Thyroid gland (tissue), 4 donors: ENCODE measurements around the gene RIMS3. TPM values are rescaled to one million over a fixed set of nuclear protein-coding genes. Genes with fewer than 3 reads are reported as not detected.

Source experiments
- DNase-seq, 2 donors: peaks; one replicate each; pipeline ENCODE4 v3.0.0-alpha.2; 2019
- H3K27ac ChIP-seq, 3 donors: fragments of 200-600 bp; sonication (generic); 1 replicate in 2 of 3; 2 replicates in 1 of 3; pipeline ENCODE4 v1.5.1; 2016 to 2019; ENCODE audit warnings: mild to moderate bottlenecking in 1 of 3, moderate library complexity in 1 of 3
- H3K27me3 ChIP-seq: fragments of 200-600 bp; sonication (generic); one replicate; pipeline ENCODE4 v1.5.1; 2019
- H3K36me3 ChIP-seq, 2 donors: fragments of 200-600 bp; sonication (generic); one replicate each; pipeline ENCODE4 v1.5.1; 2016 to 2019
- H3K4me1 ChIP-seq, 2 donors: fragments of 200-600 bp; sonication (generic); one replicate each; pipeline ENCODE4 v1.5.1; 2017 to 2019
- H3K4me3 ChIP-seq, 3 donors: fragments of 200-600 bp; sonication (generic); replicated peaks in 1 of 3; 1 replicate in 2 of 3; 2 replicates in 1 of 3; pipeline ENCODE4 v1.5.1; 2016; ENCODE audit warnings: mild to moderate bottlenecking in 1 of 3
- H3K9me3 ChIP-seq: fragments of 200-600 bp; sonication (generic); one replicate; pipeline ENCODE4 v1.5.1; 2017
- CTCF ChIP-seq, 6 experiments: fragments of 200-600 bp in 3 of 6; fragments of 450-650 bp in 3 of 6; sonication (generic) in 3 of 6; IDR thresholded peaks; one replicate each; pipeline ENCODE4 v1.5.1; 2016 to 2019; ENCODE audit warnings: antibody characterized with exemption in 6 of 6, mild to moderate bottlenecking in 2 of 6, inconsistent platforms in 1 of 6, moderate library complexity in 1 of 6
- POLR2A ChIP-seq, 2 donors: fragments of 450-650 bp; IDR thresholded peaks; one replicate each; pipeline ENCODE4 v1.6.1; 2017; ENCODE audit warnings: antibody characterized with exemption in 2 of 2, mild to moderate bottlenecking in 2 of 2, moderate library complexity in 1 of 2
- WGBS, 2 donors: methylation state at CpG; one replicate each; pipeline ENCODE4 v1.1.5; 2017; 5-methylcytosine and 5-hydroxymethylcytosine counted together
- intact Hi-C: fragments of 100-400 bp; cut with DNase I; formaldehyde crosslinking; loops from one replicate; pipeline ENCODE4 v1.15.1; 2023
- total RNA-seq, 4 donors: library from RNA; depleted of rRNA; stranded (reverse); fragments of >200 nt; gene quantifications; one replicate each; pipeline ENCODE4 v1.2.3, GENCODE V29; 2016

RIMS3 gene
- total RNA-seq, 4 donors from 2014 or later: 2.1 to 4.4 (median 3.5) TPM

DNA sequence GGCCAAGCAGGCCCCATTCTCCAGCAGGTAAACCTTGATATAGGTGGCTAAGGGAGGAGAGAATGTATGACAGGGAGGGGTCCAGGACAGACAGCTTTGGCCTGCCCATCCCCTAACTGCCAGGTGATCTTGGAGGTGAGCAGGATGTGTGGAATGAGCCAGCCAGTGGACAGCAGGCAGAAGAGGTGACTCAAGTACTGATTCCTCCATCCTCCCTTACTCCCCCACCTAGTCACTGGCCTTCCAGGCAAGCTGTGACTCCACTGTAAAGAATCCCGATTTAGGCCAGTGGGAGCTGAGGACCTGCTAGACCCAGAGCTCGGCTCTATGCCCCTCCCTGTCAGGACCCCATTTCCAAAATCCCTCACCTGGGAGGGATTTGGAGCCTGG, 36.6 kb downstream of the RIMS3 start:
- peaks cover 0 to 8% of the 10 kb centered on the region in 2 donors for H3K4me1 ChIP-seq
- intact Hi-C loops: no loop called here
- WGBS, 2 donors: 92 to 100% methylated on average over 2 of the region's 2 CpGs
- no peak overlapping the region for H3K27ac ChIP-seq
- no peak for DNase-seq
- H3K4me3 ChIP-seq: no peak overlapping the region
- H3K9me3 ChIP-seq: no peaks in the 10 kb centered on the region
- TF ChIP-seq POLR2A (IDR thresholded peaks at IDR 0.05) (no peak), CTCF (IDR thresholded peaks at IDR 0.05) (no peak)
- H3K27me3 ChIP-seq: no peaks in the 10 kb centered on the region
- no peaks in the 10 kb centered on the region for H3K36me3 ChIP-seq

DNA sequence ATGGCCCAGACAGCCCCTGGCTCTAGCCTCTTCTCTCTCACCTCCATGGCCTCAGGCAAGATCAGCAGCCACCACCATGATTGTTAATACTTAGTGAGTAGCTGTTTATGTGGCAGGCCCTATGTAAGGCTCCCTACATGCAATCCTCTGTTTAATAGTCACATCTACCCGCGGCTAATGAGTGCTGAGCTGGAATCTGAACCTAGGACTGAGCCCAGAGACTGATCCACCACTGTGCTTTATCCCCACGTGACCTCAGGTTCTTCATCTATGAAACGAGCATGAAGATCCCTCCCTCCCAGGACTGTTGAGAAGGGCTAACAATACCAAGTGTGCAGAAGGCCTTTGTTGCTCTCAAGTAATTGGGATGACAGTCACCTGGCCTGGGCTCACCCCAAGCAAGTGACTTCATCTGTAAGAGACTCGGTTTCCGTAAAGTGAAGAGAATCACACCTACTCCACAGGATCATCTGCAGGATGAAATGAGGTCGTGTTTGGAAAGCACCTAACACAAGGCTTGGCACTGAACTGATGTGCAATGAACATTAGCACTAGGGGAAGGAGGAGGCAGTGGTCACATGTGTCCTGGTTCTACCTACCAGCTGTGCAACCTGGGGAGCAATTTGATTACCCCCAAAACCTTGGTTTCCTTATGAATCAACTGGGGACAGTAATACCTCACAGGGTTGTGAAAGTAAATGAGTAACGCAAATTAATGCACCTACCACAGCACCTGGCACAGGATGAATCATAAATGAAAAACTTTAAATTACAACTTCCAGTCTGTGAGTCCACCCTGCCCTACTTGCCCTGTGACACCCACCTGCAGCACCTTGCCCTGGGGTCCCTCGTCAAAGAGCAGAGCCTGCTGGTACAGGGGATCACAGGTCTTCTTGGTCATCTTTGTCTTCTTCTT, 37.2 kb downstream of the RIMS3 start:
- Histone ChIP-seq H3K9me3 (no peaks in the 10 kb centered on the region), H3K27me3 (no peaks in the 10 kb centered on the region), H3K36me3 (no peaks in the 10 kb centered on the region), H3K27ac (no peak overlapping the region), H3K4me1 (peaks cover 0 to 8% of the 10 kb centered on the region in 2 donors), H3K4me3 (no peak overlapping the region)
- WGBS, 2 donors: 74 to 86% methylated on average over 9 of the region's 9 CpGs
- intact Hi-C loops: no loop called here
- DNase-seq: no peak
- TF ChIP-seq POLR2A (IDR thresholded peaks at IDR 0.05): no peak
- TF ChIP-seq CTCF (IDR thresholded peaks at IDR 0.05): no peak

DNA sequence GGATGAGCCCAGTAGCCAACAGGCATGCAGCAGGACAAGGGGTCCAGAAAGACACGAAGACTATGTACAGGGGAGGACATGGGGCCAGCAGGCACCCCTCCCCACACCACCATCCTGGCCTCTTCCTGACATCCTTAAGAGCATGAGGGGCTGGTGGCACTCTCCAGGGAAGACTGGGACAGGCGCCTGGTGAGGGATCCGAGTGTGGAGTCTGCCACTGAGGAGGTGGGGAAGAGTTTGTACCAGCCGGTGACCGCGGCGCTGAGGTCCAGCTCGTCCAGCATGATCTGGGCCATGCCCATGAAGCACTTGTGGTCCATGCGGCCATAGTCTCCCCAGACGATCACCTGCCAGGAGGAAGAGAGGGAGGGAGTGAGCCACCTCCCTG, 39.1 kb downstream of the RIMS3 start:
- H3K27me3 ChIP-seq: no peaks in the 10 kb centered on the region
- DNase-seq: no peak
- no peak overlapping the region for H3K27ac ChIP-seq
- intact Hi-C loops: no loop called here
- H3K4me3 ChIP-seq: no peak overlapping the region
- no peaks in the 10 kb centered on the region for H3K9me3 ChIP-seq
- TF ChIP-seq POLR2A (IDR thresholded peaks at IDR 0.05) (no peak), CTCF (IDR thresholded peaks at IDR 0.05) (no peak)
- peaks cover 0 to 8% of the 10 kb centered on the region in 2 donors for H3K4me1 ChIP-seq
- H3K36me3 ChIP-seq: no peaks in the 10 kb centered on the region
- 93 to 97% methylated on average over 10 of the region's 10 CpGs for WGBS, 2 donors

GRCh38 chr1:40625476-40626382, 39.8 kb downstream of the RIMS3 start:
- Histone ChIP-seq H3K9me3 (no peaks in the 10 kb centered on the region), H3K27ac (no peak overlapping the region), H3K4me1 (peaks cover 0 to 8% of the 10 kb centered on the region in 2 donors), H3K36me3 (no peaks in the 10 kb centered on the region), H3K4me3 (no peak overlapping the region), H3K27me3 (no peaks in the 10 kb centered on the region)
- intact Hi-C loops: no loop called here
- 68% methylated on average over 16 to 18 of the region's 18 CpGs for WGBS, 2 donors
- no peak for TF ChIP-seq CTCF (IDR thresholded peaks at IDR 0.05)
- TF ChIP-seq POLR2A (IDR thresholded peaks at IDR 0.05): no peak
- peak; percentile 56 to 67 for DNase-seq
